HUES64 (cell line): ENCODE data around the gene ANKRD13C. TPM values are rescaled to one million over a fixed set of nuclear protein-coding genes. Genes with fewer than 3 reads are reported as not detected.

Experiments
- H3K27ac ChIP-seq: 2 replicates; pipeline ENCODE4 v1.7.0; 2013; ENCODE audit warnings: low read depth, low read length, inconsistent platforms
- H3K27me3 ChIP-seq: 2 replicates; pipeline ENCODE4 v1.6.1; 2013; ENCODE audit warnings: mild to moderate bottlenecking, low read length; ENCODE audit not compliant: insufficient read depth
- H3K36me3 ChIP-seq: 2 replicates; pipeline ENCODE4 v1.6.1; 2013; ENCODE audit warnings: mild to moderate bottlenecking, low read length; ENCODE audit not compliant: insufficient read depth
- H3K4me1 ChIP-seq: 2 replicates; pipeline ENCODE4 v1.6.1; 2013; ENCODE audit warnings: mild to moderate bottlenecking, low read length, moderate library complexity; ENCODE audit not compliant: insufficient read depth
- H3K4me3 ChIP-seq: 2 replicates; pipeline ENCODE4 v1.5.1; 2013; ENCODE audit warnings: mild to moderate bottlenecking, low read length, moderate library complexity
- H3K9ac ChIP-seq: 2 replicates; pipeline ENCODE4 v1.6.1; 2013; ENCODE audit warnings: mild to moderate bottlenecking, low read depth, low read length
- H3K9me3 ChIP-seq: 2 replicates; pipeline ENCODE4 v1.6.1; 2013; ENCODE audit warnings: low read depth, low read length; ENCODE audit not compliant: insufficient read depth
- WGBS: fragments of 150-250, 120-280 bp; methylation state at CpG from one replicate; pipeline ENCODE4 v1.1.7; 2013; ENCODE audit warnings: missing lambda C conversion rate; 5-methylcytosine and 5-hydroxymethylcytosine counted together
- polyA plus RNA-seq, 2 experiments: library from polyadenylated mRNA; stranded (reverse); fragments of 50-300 nt; gene quantifications; one replicate each; pipeline ENCODE4 v1.2.3, GENCODE V29; 2013

The ANKRD13C gene, protein sequence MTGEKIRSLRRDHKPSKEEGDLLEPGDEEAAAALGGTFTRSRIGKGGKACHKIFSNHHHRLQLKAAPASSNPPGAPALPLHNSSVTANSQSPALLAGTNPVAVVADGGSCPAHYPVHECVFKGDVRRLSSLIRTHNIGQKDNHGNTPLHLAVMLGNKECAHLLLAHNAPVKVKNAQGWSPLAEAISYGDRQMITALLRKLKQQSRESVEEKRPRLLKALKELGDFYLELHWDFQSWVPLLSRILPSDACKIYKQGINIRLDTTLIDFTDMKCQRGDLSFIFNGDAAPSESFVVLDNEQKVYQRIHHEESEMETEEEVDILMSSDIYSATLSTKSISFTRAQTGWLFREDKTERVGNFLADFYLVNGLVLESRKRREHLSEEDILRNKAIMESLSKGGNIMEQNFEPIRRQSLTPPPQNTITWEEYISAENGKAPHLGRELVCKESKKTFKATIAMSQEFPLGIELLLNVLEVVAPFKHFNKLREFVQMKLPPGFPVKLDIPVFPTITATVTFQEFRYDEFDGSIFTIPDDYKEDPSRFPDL
- polyA plus RNA-seq (2013, experiment 1 of 2) = 10.5 TPM
- 14.3 TPM for polyA plus RNA-seq (2013, experiment 2 of 2)

DNA sequence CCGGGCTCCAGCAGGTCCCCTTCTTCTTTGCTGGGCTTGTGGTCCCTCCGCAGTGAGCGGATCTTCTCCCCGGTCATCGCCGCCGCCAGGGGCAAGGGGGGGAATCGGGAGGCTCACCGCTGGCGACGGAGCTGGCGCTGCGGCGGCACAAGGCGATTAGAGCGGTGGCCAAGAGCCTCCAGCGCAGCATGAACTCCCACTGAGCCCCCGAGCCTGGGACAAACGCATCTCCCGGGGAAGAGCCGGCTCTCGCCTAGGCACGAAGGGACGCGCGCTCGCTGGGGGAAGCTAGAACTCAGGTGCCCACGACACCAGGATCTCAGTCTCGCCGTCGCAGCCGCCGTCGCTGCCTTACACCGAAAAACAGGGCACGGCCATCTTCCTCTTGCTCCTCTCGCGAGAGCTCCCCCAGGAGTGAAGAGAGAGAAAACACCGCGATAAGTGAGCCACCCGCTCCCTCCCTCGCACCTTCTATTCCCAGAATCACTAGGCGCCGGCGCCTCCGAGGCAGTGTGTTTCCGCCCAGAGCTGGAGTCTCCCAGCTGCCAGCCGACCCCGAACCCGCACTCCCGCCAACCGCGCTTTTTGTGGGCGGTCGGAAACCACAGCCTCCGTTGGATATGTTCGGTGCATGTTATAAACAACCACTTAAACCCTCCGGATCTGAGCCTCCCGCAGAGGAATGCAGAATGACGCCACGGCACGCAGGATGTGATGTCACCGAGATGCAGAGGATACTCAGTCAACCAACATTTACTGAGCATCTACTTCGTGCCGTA is at the start of gene ANKRD13C:
TSS of gene ANKRD13C (minus strand) at position 391 of the 779 bp plus-strand sequence. CDS start at position 77, 314 bp downstream.
- Histone ChIP-seq H3K9ac (peak within 1 kb of the TSS; percentile 96), H3K9me3 (no peaks in the 10 kb centered on the region), H3K4me1 (peaks cover 7% of the 10 kb centered on the region), H3K4me3 (peak within 1 kb of the TSS; percentile 80), H3K36me3 (0 out of 2 replicates have a peak, but pooled peaks cover 7% of the 10 kb centered on the region), H3K27ac (peak within 1 kb of the TSS; percentile 95), H3K27me3 (no peaks in the 10 kb centered on the region)
- WGBS = under 1% methylated on average over 65 of the region's 65 CpGs

DNA sequence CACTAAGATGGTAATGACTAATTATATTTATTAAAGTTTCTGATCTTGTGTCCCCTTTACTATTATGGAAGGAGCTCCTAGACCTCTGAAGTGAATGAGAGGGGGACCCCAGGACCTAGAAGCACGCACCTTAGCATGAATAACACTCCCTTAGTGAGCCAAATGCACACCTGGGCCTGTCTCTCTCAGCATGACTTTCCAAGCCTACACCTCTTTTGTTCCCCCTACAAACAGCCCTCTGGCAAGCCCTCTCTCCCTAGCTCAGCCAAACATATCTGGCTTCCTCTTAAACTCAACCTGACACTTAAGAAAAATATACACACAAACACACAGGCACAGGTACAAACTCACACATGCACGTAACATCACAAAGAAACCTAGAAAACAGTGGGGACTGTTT is 49.2 kb upstream of the ANKRD13C start:
- Histone ChIP-seq H3K9ac (no peak overlapping the region), H3K27me3 (no peaks in the 10 kb centered on the region), H3K9me3 (no peaks in the 10 kb centered on the region), H3K27ac (no peak overlapping the region), H3K36me3 (no peaks in the 10 kb centered on the region), H3K4me1 (no peaks in the 10 kb centered on the region), H3K4me3 (no peak overlapping the region)
- 85% methylated on average over 1 of the region's 2 CpGs for WGBS

DNA sequence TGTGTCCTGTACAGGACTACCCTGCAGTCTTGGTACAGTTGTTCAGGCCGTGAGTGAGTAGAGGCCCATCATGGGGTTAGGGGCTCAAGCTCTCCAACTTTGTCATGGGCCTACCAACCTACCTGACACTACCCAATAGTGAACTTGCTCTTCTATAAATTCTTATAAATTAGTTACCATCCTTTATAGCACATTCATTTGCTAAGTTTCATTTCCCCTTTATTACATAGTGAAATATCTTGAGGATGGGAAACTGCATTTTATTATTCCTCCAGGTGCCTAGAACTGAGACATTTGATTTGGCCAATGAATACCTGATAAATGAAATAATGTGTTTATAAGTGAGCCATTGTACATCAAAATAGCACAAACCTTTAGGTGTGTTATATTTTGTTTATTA is 47.5 kb upstream of the ANKRD13C start:
- H3K4me3 ChIP-seq = no peak overlapping the region
- no peaks in the 10 kb centered on the region for H3K4me1 ChIP-seq
- H3K27me3 ChIP-seq = no peaks in the 10 kb centered on the region
- no peak overlapping the region for H3K9ac ChIP-seq
- H3K27ac ChIP-seq = no peak overlapping the region
- 85% methylated on average over 1 of the region's 1 CpG for WGBS
- H3K9me3 ChIP-seq = no peaks in the 10 kb centered on the region
- H3K36me3 ChIP-seq = no peaks in the 10 kb centered on the region

DNA sequence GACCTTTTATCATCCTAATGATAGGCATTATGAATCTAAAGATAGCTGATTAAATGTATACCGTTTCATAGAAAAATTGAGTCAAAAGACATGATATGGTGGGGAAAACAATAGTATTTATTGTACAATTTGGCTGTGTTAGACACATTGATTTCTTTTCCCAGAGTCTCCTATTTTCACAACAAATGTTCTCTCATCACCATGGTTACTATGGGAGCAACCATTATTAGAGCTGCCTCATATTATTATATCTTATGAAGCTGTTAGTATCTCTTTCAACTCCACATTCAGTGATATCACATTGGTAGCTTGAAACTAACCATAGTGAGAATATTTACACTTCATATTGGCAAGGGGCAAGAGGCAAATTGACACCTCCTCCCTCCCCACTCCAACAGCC is 45.8 kb upstream of the ANKRD13C start:
- Histone ChIP-seq H3K27me3 (no peaks in the 10 kb centered on the region), H3K9me3 (no peaks in the 10 kb centered on the region), H3K27ac (no peak overlapping the region), H3K36me3 (no peaks in the 10 kb centered on the region), H3K4me3 (no peak overlapping the region), H3K9ac (no peak overlapping the region), H3K4me1 (no peaks in the 10 kb centered on the region)
- WGBS = 89% methylated on average over 1 of the region's 1 CpG

DNA sequence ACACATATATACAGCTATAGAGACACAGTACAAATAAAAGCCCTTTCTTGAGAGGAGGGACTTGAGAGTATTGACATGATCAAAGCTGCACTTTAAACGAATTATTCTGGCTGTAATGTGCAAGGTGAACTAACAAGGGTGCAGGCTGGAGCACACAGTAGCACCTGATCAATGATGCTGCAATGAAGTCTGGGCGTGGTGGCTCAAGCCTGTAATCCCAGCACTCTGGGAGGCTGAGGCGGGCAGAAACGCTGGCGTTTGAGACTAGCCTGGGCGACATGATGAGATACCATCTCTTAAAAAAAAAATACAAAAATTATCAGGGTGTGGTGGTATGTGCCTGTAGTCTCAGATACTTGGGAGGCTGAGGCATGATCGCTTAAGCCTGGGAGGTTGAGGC is 42.5 kb upstream of the ANKRD13C start:
- Histone ChIP-seq H3K9me3 (no peaks in the 10 kb centered on the region), H3K36me3 (no peaks in the 10 kb centered on the region), H3K27ac (no peak overlapping the region), H3K4me3 (no peak overlapping the region), H3K9ac (no peak overlapping the region), H3K27me3 (no peaks in the 10 kb centered on the region), H3K4me1 (no peaks in the 10 kb centered on the region)
- 91% methylated on average over 6 of the region's 7 CpGs for WGBS

DNA sequence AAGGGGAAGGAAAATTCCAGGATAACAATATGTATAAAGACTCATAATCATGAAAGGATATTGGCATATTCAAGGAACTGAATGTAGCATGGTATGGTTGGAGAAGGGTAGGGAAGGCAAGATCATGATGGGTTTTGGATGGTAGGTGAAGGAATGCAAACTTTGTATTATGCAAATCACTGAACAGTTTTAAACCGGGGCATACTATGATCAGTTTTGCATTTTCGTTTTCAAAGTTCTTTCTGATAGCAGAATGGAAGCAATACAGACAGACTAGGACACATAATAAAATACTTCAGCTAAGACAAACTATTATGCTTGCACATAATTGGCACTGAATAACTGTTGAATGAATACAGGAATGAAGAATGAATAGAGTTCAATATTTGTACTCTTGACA is 42.1 kb upstream of the ANKRD13C start:
- H3K9me3 ChIP-seq = no peaks in the 10 kb centered on the region
- no peak overlapping the region for H3K27ac ChIP-seq
- no peaks in the 10 kb centered on the region for H3K36me3 ChIP-seq
- 89% methylated on average over 2 of the region's 2 CpGs for WGBS
- no peaks in the 10 kb centered on the region for H3K27me3 ChIP-seq
- no peak overlapping the region for H3K9ac ChIP-seq
- no peaks in the 10 kb centered on the region for H3K4me1 ChIP-seq
- no peak overlapping the region for H3K4me3 ChIP-seq

DNA sequence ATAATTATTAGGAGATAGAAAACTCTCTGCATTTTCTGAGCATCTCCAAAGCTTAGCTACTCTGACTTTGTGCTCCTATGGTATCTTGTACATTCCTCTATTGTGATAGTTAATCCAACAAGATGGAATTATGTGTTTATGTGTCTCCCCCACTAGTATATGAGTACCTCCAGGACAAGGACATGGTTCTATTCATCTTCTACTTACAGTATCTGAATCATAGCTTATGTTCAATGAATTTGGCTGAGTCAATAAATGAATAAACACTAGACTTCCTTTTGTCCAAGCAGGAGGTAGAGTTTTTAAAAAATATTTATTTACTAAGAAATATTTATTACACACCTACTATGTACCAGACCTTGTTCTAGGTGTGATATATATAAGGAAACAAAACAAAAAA is 38.1 kb upstream of the ANKRD13C start:
- H3K4me3 ChIP-seq = no peak overlapping the region
- no peak overlapping the region for H3K27ac ChIP-seq
- H3K9me3 ChIP-seq = no peaks in the 10 kb centered on the region
- no peaks in the 10 kb centered on the region for H3K27me3 ChIP-seq
- H3K9ac ChIP-seq = no peak overlapping the region
- H3K4me1 ChIP-seq = no peaks in the 10 kb centered on the region
- no peaks in the 10 kb centered on the region for H3K36me3 ChIP-seq

DNA sequence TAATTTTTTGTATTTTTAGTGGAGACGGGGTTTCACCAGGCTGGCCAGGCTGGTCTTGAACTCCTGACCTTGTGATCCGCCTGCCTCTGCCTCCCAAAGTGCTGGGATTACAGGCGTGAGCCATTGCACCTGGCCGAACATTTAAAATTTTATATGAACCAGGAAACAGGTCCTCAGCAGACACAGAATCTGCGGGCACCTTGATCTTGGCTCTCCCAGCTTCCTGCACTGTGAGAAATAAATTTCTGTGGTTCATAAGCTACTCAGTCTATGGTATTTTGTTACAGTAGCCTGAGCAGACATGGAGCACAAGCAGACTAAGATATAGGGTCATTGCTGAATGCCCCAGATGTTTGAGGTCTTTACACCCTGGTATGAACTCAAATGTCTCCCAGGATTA is 33.0 kb upstream of the ANKRD13C start:
- Histone ChIP-seq H3K9ac (no peak overlapping the region), H3K9me3 (no peaks in the 10 kb centered on the region), H3K27me3 (no peaks in the 10 kb centered on the region), H3K4me1 (no peaks in the 10 kb centered on the region), H3K4me3 (no peak overlapping the region), H3K27ac (no peak overlapping the region), H3K36me3 (no peaks in the 10 kb centered on the region)
- WGBS = 95% methylated on average over 5 of the region's 5 CpGs

DNA sequence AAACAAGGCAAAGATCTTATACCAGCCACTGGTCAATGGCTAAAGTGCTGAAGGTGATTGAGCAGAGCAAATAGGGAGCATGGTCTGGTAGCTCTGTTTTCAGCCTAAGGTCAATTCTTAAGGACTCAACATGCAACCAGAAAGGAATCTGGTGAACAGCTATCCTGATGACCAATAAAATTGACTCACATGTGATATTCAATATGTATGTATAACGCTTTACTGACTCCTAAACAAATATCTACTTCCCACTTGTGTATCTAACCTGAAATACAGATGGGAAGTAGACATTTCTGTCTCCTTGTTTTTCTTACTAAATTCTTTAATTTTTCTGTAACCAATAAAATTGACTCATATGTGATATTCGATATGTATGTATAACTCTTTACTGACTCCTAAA is 31.6 kb upstream of the ANKRD13C start:
- Histone ChIP-seq H3K27me3 (no peaks in the 10 kb centered on the region), H3K9me3 (no peaks in the 10 kb centered on the region), H3K27ac (no peak overlapping the region), H3K4me1 (no peaks in the 10 kb centered on the region), H3K9ac (no peak overlapping the region), H3K4me3 (no peak overlapping the region), H3K36me3 (no peaks in the 10 kb centered on the region)
- WGBS = no CpG with 5 or more reads among the region's 2 CpGs

DNA sequence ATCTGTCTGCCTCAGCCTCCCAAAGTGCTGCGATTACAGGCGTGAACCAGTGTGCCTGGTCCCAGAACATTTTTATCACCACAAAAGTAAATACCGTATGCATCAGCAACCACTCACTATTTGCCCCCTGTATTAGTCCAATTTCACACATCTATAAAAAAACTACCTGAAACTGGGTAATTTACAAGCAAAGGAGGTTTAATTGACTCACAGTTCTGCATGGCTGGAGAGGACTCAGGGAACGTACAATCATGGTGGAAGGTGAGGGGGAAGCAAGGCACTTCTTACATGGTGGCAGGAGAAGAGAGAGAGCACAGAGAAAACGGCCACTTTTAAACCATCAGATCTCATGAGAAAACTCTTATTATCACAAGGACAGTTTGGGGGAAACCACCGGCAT is 31.0 kb upstream of the ANKRD13C start:
- no peak overlapping the region for H3K9ac ChIP-seq
- H3K9me3 ChIP-seq = no peaks in the 10 kb centered on the region
- no peaks in the 10 kb centered on the region for H3K36me3 ChIP-seq
- no peaks in the 10 kb centered on the region for H3K27me3 ChIP-seq
- 93% methylated on average over 4 of the region's 6 CpGs for WGBS
- H3K27ac ChIP-seq = no peak overlapping the region
- H3K4me3 ChIP-seq = no peak overlapping the region
- H3K4me1 ChIP-seq = no peaks in the 10 kb centered on the region

DNA sequence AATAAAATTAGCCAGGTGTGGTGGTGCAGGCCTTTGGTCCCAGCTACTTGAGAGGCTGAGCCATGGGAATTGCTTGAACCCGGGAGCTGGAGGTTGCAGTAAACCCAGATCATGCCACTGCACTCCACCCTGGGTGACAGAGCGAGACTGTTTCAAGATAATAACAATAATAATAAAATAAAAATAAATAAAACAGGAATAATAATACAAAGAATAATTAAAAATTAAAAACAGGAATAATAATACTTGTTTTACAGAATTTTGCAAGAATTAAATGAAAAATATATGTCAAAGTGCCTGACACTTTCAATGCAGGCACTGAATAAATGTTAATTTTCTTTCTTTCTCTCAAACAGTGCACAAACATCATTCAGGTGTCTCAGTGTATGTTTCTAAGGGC is 30.0 kb upstream of the ANKRD13C start:
- WGBS = 96% methylated on average over 1 of the region's 2 CpGs
- H3K9ac ChIP-seq = no peak overlapping the region
- H3K9me3 ChIP-seq = no peaks in the 10 kb centered on the region
- no peaks in the 10 kb centered on the region for H3K36me3 ChIP-seq
- no peaks in the 10 kb centered on the region for H3K4me1 ChIP-seq
- no peak overlapping the region for H3K4me3 ChIP-seq
- H3K27ac ChIP-seq = no peak overlapping the region
- H3K27me3 ChIP-seq = no peaks in the 10 kb centered on the region
